Fibroblast of peridontal ligament (primary cell): ENCODE data around the gene RASGRP3.
A peak's percentile ranks its signal among the peaks of the same experiment; 100 is the strongest.

Experiments
- DNase-seq: peaks from one replicate; pipeline ENCODE4 v3.0.0-alpha.2; 2010; ENCODE audit errors: extremely low read depth

Gene RASGRP3

DNA sequence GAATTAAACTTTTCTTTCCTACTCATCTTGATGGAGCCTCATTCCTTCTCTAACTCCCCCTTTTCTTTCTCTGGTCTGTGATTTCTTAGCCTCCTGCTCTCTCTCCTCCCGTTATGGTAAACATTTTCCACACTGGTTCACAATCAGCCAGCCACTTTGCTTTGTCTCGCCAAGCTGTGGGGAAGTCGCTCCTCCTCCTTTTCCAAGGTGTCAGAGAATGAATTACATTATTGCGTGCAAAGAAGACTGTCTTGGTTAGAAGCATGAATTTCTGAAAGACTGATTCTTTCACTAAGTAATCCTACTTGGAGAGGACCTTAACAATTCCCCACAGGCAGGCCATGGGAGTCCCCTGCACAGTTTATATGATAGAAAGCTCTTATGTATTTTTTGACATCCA is 46.1 kb downstream of the RASGRP3 start:
- no peak for DNase-seq

GRCh38 chr2:33525666-33526065 is 49.2 kb downstream of the RASGRP3 start:
- no peak for DNase-seq

GRCh38 chr2:33526132-33526531 is 49.7 kb downstream of the RASGRP3 start:
- peak; percentile 76 for DNase-seq

DNA sequence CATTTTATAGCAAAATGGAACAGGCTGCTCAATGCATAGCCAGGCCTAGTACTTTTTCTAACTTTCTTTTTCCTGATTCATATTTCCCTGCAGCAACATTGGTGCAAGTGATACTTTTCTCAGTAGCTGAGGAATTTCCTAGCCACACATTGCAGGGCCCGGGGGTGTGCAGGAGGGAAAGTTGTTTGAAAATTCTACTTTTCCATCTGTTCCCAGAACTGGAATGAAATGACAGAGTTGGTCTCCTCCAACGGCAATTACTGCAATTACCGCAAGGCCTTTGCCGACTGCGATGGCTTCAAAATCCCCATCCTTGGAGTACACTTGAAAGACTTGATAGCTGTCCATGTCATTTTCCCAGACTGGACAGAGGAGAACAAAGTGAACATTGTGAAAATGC is 50.5 kb downstream of the RASGRP3 start:
- no peak for DNase-seq

- DNase-seq: no peak
These were observed 52.0 kb downstream of the RASGRP3 start for GRCh38 chr2:33528441-33528950.

DNA sequence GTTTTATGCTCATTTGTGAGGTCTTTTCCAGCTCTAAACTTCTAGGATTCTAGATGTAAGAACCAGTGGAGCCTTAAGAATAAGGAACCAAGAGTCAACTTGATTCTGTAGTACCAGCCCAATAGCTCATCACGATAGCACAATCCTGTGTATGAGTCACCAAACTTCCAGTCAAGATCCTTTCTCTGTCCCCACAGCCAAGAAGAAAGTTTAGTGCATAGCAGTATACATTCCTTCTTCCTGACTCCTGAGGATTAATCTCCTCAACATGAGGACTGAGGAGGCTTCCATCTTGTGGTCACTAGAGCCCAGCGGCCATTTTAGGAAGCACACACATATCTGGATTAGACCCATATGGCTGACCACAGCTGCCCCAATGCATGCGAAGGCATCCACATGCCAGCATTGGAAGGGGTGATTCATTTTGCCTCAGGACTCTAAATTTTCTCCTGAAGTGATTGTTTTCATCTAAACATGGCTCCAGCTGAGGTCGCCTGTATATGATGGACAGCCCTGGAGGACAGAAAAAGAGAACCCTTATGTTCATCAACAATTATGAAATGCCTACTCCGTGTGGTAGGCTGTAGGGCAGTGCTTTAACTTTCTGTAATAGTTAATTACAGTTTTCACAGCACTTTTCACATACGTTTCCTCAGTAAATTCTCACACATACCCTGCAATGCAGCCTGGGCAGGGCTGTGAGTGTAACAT is 53.5 kb downstream of the RASGRP3 start:
- DNase-seq: peak; percentile 98

DNA sequence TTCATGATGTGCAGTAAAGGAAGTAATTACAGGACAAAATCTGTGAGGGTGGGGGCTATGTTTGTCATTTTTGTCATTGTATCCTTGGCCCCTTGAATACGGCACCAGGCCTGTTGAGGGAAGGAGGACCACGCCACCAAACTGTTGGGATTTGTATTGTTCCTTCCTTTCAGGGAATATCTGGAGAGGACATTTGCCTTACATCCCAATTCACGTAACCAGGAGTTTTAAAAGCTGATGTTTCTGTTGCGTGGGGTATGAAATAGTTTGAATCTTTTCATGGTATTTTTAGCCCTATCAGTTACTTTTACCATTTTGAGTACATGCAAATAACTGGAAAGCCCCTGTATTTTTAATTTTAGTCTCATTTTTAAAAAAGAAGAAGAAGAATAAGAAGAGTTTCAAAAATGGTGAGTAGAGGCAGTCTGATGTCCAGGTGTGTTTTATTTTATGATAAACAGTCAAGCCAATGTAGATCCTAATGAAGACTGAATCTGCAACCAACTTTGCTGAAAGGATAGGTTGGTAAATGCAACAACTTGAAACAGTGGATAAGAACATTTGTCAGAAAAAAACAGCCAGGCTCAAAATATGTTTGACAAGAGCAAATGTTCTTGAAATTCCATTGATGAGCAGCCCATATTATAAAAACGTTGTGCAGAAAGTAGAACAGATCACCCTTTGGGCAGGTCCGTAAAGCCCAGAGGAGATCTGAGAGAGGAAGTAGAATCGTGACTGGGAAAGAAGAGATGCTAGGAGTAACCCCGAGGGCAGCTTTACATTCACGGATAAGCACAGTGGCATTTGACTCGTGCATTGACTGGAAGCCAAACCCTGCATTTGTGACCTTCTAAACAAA is 54.5 kb downstream of the RASGRP3 start:
- no peak for DNase-seq

GRCh38 chr2:33531549-33532059 is 55.2 kb downstream of the RASGRP3 start:
- no peak for DNase-seq

DNA sequence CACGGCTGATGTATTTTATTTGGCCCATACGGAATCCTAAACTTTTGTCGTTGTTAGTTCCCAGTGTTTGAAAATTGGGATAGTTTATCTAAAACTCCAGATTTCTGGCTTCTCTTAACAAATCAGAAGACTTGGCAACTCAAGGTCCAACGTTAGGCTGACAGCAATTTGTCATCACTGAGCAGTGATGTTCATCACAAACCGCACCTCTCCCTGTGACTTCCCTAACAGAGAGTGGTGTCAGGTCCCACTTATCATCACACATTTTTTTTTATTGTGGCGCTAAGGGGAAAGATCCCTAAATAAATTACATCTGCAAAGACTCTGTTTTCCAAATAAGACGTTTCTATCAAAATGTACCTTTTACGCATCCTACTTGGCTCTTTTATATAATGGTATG is 55.7 kb downstream of the RASGRP3 start:
- DNase-seq: no peak

DNA sequence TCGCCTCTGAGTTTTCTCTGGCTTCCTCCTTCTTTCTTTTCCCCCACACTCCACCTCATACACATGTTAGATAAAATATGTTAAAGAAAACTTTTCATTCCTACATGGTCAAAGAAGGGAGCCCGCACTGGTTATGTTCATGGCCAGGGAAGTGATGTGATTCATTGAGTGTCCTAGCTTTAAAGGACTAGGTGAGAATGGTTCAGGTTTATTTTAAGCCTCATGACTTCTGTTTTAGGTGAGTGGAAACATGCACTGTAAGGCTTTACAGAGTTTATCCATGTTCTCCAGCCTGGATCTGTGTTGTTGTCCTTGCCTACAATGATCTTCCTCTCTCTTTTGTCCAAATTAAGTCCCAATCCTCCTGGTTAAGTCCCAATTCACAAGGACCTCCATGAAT is 56.5 kb downstream of the RASGRP3 start:
- DNase-seq: no peak

DNA sequence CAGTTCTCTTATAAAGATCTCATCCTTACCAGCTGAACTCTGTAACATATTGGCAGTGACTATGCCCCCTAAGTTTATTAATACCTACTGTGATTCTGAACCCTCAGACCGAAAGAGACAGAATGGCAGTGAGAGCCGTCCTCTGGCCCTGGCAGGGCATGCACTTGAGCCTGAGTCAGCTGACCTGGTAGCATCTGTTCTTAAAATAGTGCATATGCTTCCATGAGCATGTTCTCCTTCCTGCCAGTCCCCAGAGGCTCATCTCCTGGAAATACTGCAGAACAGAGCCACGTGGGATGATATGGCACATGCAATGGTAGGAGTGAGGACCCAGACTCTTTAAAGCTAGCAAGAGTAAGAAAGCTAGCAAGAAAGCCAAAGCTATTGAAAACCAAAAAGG is 59.0 kb downstream of the RASGRP3 start:
- no peak for DNase-seq

GRCh38 chr2:33541243-33541642 is 64.8 kb downstream of the RASGRP3 start:
- no peak for DNase-seq

DNA sequence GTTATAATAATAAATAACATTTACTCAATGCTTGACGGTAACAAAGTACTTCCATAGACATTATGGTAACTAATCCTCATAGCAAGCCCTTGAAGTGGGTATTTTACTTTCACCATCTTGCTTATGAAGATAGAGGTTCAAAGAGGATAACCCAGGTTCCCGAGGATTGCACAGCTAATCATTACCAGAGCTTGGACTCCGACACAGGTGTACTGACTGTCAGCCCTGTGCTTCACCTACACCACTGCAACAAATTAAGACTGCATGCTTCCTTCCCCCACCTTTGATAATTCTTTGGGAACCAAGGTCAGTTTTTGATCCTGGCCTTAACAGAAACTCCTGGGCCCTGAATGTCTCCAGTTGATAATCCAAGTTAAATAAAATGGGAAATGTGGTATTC is 73.8 kb downstream of the RASGRP3 start:
- DNase-seq: no peak

DNA sequence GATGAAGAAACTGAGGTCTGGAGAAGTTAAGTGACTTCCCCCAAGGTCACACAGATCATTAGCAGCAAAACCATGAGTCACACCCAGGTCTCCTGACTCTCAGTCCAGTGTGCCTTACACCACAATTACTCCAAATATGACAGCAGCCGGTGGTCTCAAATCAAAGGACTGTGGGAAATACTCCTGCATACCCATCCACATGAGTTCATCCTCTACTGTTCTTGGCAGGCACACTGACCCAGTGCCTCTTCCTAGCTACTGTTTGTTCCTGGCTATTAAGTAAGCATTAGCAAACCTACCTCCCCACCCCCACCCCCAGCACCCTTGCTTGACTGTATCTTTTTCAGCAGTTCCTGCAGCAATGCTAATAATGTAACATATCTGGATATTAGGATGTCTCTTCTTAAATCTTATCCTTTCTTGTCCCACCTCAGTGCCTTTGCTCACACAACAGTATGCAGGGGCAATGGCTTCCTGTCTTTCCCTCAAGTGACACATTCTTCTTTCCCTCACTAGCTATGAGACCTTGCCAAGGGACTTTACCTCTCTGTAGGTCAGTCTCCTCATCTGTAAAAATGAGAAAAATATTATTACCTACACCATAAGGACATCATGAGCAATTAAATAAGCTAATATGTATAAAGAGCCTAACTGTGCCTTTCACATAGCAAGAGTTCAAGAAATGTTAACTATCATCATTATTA is 76.5 kb downstream of the RASGRP3 start:
- DNase-seq: no peak

DNA sequence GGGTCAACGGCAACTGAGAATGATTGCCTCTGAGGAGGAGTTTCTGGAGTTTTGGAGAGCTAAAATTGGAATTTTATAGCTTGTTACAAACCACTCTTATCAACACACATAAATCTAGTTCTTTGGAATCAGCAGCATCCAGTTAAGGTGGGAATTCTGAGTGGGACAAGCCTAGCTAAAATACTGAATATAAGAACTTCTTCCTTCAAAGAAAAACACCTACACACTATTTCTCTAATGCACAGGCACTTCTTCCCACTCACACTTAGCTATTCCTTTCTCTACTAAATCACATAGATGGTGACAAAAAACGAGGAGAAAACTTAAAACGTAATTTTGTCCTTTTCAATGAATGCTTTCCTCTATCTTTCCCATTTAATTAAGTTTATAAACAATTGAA is 79.2 kb downstream of the RASGRP3 start:
- no peak for DNase-seq

DNA sequence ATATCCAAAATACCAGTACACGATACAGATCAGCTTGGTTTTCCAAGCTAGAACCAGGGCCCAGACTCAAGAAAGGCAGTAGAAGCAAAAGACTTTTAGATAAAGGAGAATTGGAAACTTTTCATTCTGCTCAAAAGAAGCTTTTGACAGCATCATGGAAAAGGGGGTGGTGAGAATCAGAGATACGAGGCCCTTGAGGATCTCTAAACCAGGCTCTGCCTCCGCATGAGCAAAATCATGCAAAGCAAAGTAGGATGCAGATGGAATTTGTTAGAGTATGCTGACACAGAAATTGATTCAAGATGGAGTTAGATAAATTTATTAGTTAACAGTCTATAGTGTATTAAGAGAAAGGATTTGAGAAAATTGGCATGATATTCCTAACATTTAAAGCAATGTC is 82.9 kb downstream of the RASGRP3 start:
- DNase-seq: peak; percentile 35

DNA sequence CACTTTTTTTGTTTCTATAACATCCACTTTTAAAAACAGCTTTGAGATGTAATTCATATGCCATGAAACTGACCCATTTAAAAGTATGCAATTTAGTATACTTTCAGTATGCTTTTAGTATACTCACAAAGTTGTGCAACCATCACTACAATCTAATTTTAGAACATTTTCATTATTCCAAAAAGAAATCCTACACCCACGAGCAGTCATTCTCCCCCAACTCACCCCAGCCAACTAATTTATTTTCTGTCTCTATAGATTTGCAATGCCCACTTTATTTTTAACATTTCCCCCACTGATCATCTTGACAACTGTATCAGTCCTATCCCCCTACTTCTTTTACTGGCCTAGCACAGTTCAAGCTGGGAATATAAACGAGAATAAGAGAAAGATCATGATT is 83.6 kb downstream of the RASGRP3 start:
- DNase-seq: peak; percentile 43

- no peak for DNase-seq
These were observed 85.4 kb downstream of the RASGRP3 start for GRCh38 chr2:33561872-33562271.

DNA sequence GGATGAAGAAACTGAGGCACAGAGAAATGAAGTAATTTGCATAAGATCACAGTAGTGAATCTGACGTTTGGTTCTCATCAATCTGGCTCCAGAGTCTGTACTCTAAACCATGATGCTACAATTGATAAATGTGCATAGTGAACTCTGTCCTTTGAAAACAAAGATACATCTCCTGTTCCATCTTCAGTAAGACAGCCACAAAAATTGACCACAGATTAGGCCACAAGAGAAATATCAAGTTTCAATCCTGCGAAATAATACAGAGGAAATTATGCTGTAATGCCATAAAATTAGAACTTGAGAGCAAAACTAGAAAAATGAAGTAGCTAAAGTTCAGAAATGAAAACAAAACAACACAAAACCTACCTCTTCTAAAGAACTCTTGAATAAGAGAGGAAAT is 94.2 kb downstream of the RASGRP3 start:
- DNase-seq: peak; percentile 29

- DNase-seq: no peak
These were observed 97.2 kb downstream of the RASGRP3 start for GRCh38 chr2:33573657-33574056.

GRCh38 chr2:33577084-33577483 is 100.6 kb downstream of the RASGRP3 start:
- no peak for DNase-seq

GRCh38 chr2:33577668-33578067 is 101.2 kb downstream of the RASGRP3 start:
- peak; percentile 51 for DNase-seq
